H1 (cell line): Measurements from ENCODE around the gene DYRK1B. TPM values are rescaled to one million over a fixed set of nuclear protein-coding genes. Genes with fewer than 3 reads are reported as not detected.

Source experiments
- CTCF ChIA-PET: fragments of 300-600 bp; sonication (Branson Sonifier 250); formaldehyde crosslinking; loops from one replicate; lab custom pipeline; 2021; ENCODE audit not compliant: partially characterized antibody; lab: Charles Lee
- POLR2A ChIA-PET: fragments of 300-600 bp; sonication (Branson Sonifier 250); formaldehyde crosslinking; loops from one replicate; lab custom pipeline; 2021; ENCODE audit warnings: inconsistent platforms; ENCODE audit not compliant: partially characterized antibody; lab: Charles Lee
- DNase-seq, 2 experiments: peaks; one replicate each; pipeline versions ENCODE4 v3.0.0 to v3.0.0-alpha.2; 2010 to 2022; ENCODE audit warnings: low spot score in 2 of 2, low read depth in 1 of 2, mixed read lengths in 1 of 2
- FAIRE-seq: peaks from 2 replicates; lab custom pipeline; 2011; peaks lifted over from hg19 to GRCh38; lab: Jason Lieb, UNC
- H2AFZ ChIP-seq: 2 replicates; pipeline ENCODE4 v1.8.1; 2012; ENCODE audit warnings: low read length, inconsistent platforms
- H2AK5ac ChIP-seq: 2 replicates; pipeline ENCODE4 v1.6.1; 2013; ENCODE audit warnings: low read depth, low read length
- H2BK120ac ChIP-seq: replicated peaks from 2 replicates; pipeline ENCODE3; 2013; ENCODE audit warnings: low read depth, low read length, inconsistent platforms
- H2BK12ac ChIP-seq: 2 replicates; pipeline ENCODE4 v1.6.1; 2013; ENCODE audit warnings: low read depth, low read length
- H2BK15ac ChIP-seq: 2 replicates; pipeline ENCODE4 v1.6.1; 2013; ENCODE audit warnings: low read length
- H2BK20ac ChIP-seq: 2 replicates; pipeline ENCODE4 v1.6.1; 2013; ENCODE audit warnings: low read length
- H2BK5ac ChIP-seq: 2 replicates; pipeline ENCODE4 v1.6.1; 2013; ENCODE audit warnings: low read depth, low read length
- H3K14ac ChIP-seq: 2 replicates; pipeline ENCODE4 v1.6.1; 2013; ENCODE audit warnings: inconsistent platforms; ENCODE audit not compliant: insufficient read length
- H3K18ac ChIP-seq: 2 replicates; pipeline ENCODE4 v1.6.1; 2013; ENCODE audit warnings: low read length; ENCODE audit errors: extremely low read depth
- H3K23ac ChIP-seq: 2 replicates; pipeline ENCODE4 v1.6.1; 2013; ENCODE audit warnings: inconsistent platforms; ENCODE audit not compliant: insufficient read length
- H3K23me2 ChIP-seq: 2 replicates; pipeline ENCODE4 v1.6.1; 2013; ENCODE audit warnings: low read depth, low read length
- H3K27ac ChIP-seq: 2 replicates; pipeline ENCODE4 v1.6.1; 2011; ENCODE audit warnings: low read depth, low read length, inconsistent platforms
- H3K27me3 ChIP-seq, 4 experiments: replicated peaks in 1 of 4; 1 replicate in 1 of 4; 2 replicates in 3 of 4; pipeline versions ENCODE4 v1.6.1 to v1.8.1; 2011 to 2013; ENCODE audit warnings: low read length in 3 of 4, mild to moderate bottlenecking in 3 of 4, inconsistent platforms in 2 of 4, mixed read lengths in 2 of 4, moderate library complexity in 1 of 4; ENCODE audit not compliant: control insufficient read depth in 3 of 4, insufficient read depth in 3 of 4; ENCODE audit errors: extremely low read depth in 1 of 4
- H3K36me3 ChIP-seq, 4 experiments: 2 replicates each; pipeline versions ENCODE4 v1.6.1 to v1.8.1; 2011 to 2013; ENCODE audit warnings: mild to moderate bottlenecking in 4 of 4, low read length in 3 of 4, moderate library complexity in 2 of 4, control low read depth in 1 of 4, inconsistent platforms in 1 of 4; ENCODE audit not compliant: insufficient read depth in 4 of 4, control insufficient read depth in 2 of 4
- H3K4ac ChIP-seq: replicated peaks from 2 replicates; pipeline ENCODE3; 2013; ENCODE audit warnings: low read length, low read depth, mixed read lengths, inconsistent platforms; ENCODE audit not compliant: insufficient read length
- H3K4me1 ChIP-seq, 4 experiments: replicated peaks in 1 of 4; 1 replicate in 1 of 4; 2 replicates in 3 of 4; pipeline versions ENCODE4 v1.6.1 to v1.8.1; 2011 to 2013; ENCODE audit warnings: low read length in 3 of 4, inconsistent platforms in 2 of 4, mixed read lengths in 1 of 4; ENCODE audit not compliant: insufficient read depth in 4 of 4, control insufficient read depth in 3 of 4
- H3K4me2 ChIP-seq, 2 experiments: 2 replicates each; pipeline versions ENCODE4 v1.6.1 to v1.8.1; 2011 to 2013; ENCODE audit warnings: low read depth in 2 of 2, low read length in 2 of 2, control low read depth in 1 of 2, inconsistent platforms in 1 of 2, mild to moderate bottlenecking in 1 of 2; ENCODE audit not compliant: insufficient read depth in 1 of 2
- H3K4me3 ChIP-seq, 4 experiments: fragments of 200-600, 300-600 bp in 1 of 4; sonication (generic), shearing (Covaris generic), sonication (Bioruptor Twin) in 1 of 4; 2 replicates each; pipeline versions ENCODE4 v1.5.1 to v1.8.1; 2011 to 2016; ENCODE audit warnings: low read length in 4 of 4, low read depth in 3 of 4, control low read depth in 2 of 4, inconsistent platforms in 2 of 4, mild to moderate bottlenecking in 2 of 4, mixed read lengths in 1 of 4, moderate library complexity in 1 of 4; ENCODE audit not compliant: insufficient read depth in 2 of 4; ENCODE audit errors: extremely low read depth in 1 of 4
- H3K56ac ChIP-seq: replicated peaks from 2 replicates; pipeline ENCODE3; 2013; ENCODE audit warnings: low read depth, mild to moderate bottlenecking, mixed read lengths, low read length, inconsistent platforms; ENCODE audit not compliant: insufficient read length
- H3K79me1 ChIP-seq: 2 replicates; pipeline ENCODE4 v1.6.1; 2013; ENCODE audit warnings: low read depth, low read length, control low read depth
- H3K79me2 ChIP-seq, 2 experiments: 2 replicates each; pipeline versions ENCODE4 v1.6.1 to v1.8.1; 2012 to 2013; ENCODE audit warnings: low read length in 2 of 2, mild to moderate bottlenecking in 2 of 2, inconsistent platforms in 1 of 2; ENCODE audit not compliant: insufficient read depth in 2 of 2, control insufficient read depth in 1 of 2
- H3K9ac ChIP-seq, 4 experiments: replicated peaks in 1 of 4; 1 replicate in 1 of 4; 2 replicates in 3 of 4; pipeline versions ENCODE4 v1.6.1 to v1.8.1; 2011 to 2013; ENCODE audit warnings: low read depth in 3 of 4, low read length in 3 of 4, control low read depth in 2 of 4, mild to moderate bottlenecking in 2 of 4, moderate library complexity in 2 of 4, inconsistent platforms in 1 of 4; ENCODE audit errors: extremely low read depth in 1 of 4
- H3K9me3 ChIP-seq, 2 experiments: 2 replicates each; pipeline versions ENCODE4 v1.6.1 to v1.8.1; 2012 to 2013; ENCODE audit warnings: mild to moderate bottlenecking in 2 of 2, moderate library complexity in 2 of 2, control low read depth in 1 of 2, inconsistent platforms in 1 of 2, low read depth in 1 of 2, low read length in 1 of 2, mixed read lengths in 1 of 2; ENCODE audit not compliant: insufficient read depth in 2 of 2
- H4K20me1 ChIP-seq, 2 experiments: replicated peaks in 1 of 2; 2 replicates each; pipeline versions ENCODE3 to v1.8.1; 2011 to 2013; ENCODE audit warnings: inconsistent platforms in 2 of 2, low read length in 2 of 2, mild to moderate bottlenecking in 1 of 2; ENCODE audit not compliant: insufficient read depth in 2 of 2, control insufficient read depth in 1 of 2
- H4K5ac ChIP-seq: 2 replicates; pipeline ENCODE4 v1.6.1; 2013; ENCODE audit warnings: low read length, low read depth, mixed read lengths, inconsistent platforms; ENCODE audit not compliant: insufficient read length
- H4K8ac ChIP-seq: 2 replicates; pipeline ENCODE4 v1.8.0; 2013; ENCODE audit warnings: mild to moderate bottlenecking, moderate library complexity, low read length, inconsistent platforms; ENCODE audit not compliant: insufficient read depth; ENCODE audit errors: extremely low read depth
- H4K91ac ChIP-seq: replicated peaks from 2 replicates; pipeline ENCODE3; 2013; ENCODE audit warnings: low read length, mixed read lengths, inconsistent platforms; ENCODE audit not compliant: insufficient read length
- CBX8 ChIP-seq: fragments of 300-800, 300-1000 bp; sonication (generic); IDR thresholded peaks from 2 replicates; pipeline ENCODE4 v1.7.1; 2016; ENCODE audit warnings: low read depth, low read length, borderline replicate concordance
- JUND ChIP-seq: IDR thresholded peaks from 2 replicates; pipeline ENCODE4 v1.6.1; 2011; ENCODE audit warnings: mild to moderate bottlenecking, improper control_type of control experiment, low read length
- RFX5 ChIP-seq: IDR thresholded peaks from 2 replicates; pipeline ENCODE4 v1.6.1; 2011; ENCODE audit warnings: low read depth, low read length, improper control_type of control experiment, borderline replicate concordance
- SUZ12 ChIP-seq: fragments of 200-600 bp; sonication (generic); IDR thresholded peaks from 2 replicates; pipeline ENCODE4 v1.6.1; 2012; ENCODE audit warnings: mild to moderate bottlenecking, inconsistent platforms, low read length, moderate library complexity, mixed read lengths
- TCF12 ChIP-seq: IDR thresholded peaks from 2 replicates; pipeline ENCODE4 v1.6.1; 2011; ENCODE audit warnings: low read depth, mild to moderate bottlenecking, low read length
- WGBS, 2 experiments: shearing (Covaris generic) in 1 of 2; methylation state at CpG; one replicate each; pipeline versions ENCODE4 v1.1.6 to v1.1.7; 2013 to 2015; ENCODE audit warnings: low lambda C conversion rate in 2 of 2, mixed read lengths in 2 of 2, inconsistent platforms in 1 of 2, low coverage in 1 of 2, missing lambda C conversion rate in 1 of 2; ENCODE audit not compliant: insufficient replicate concordance in 2 of 2, insufficient coverage in 1 of 2, insufficient read length in 1 of 2; ENCODE audit errors: extremely low coverage in 1 of 2, missing lambda C conversion rate in 1 of 2; 5-methylcytosine and 5-hydroxymethylcytosine counted together
- polyA plus RNA-seq, 7 experiments: library from polyadenylated mRNA; depleted of rRNA in 3 of 7; stranded (reverse) in 5 of 7; unstranded in 2 of 7; fragments of >200 nt in 5 of 7; fragments of 200-250 nt in 2 of 7; gene quantifications; 1 replicate in 5 of 7; 2 replicates in 1 of 7; 4 replicates in 1 of 7; pipeline versions ENCODE4 v1.2.1 to v1.2.3, GENCODE V29; 2011 to 2013; ENCODE audit warnings: missing spikeins in 2 of 7, mixed read lengths in 2 of 7
- total RNA-seq: library from RNA; stranded (reverse); fragmentation: NEBNext Ultra II Directional; extraction: Animal tissue kit (Norgen Biotek cat#: 25700); gene quantifications from 2 replicates; pipeline ENCODE4 v1.2.1, GENCODE V29; 2021

DYRK1B gene
- total and polyA plus RNA-seq, 2 of the 8 experiments (the other 6 are each of a cell fraction or from before 2014, with no cell fraction given) = 6.9 to 14.8 TPM

DNA sequence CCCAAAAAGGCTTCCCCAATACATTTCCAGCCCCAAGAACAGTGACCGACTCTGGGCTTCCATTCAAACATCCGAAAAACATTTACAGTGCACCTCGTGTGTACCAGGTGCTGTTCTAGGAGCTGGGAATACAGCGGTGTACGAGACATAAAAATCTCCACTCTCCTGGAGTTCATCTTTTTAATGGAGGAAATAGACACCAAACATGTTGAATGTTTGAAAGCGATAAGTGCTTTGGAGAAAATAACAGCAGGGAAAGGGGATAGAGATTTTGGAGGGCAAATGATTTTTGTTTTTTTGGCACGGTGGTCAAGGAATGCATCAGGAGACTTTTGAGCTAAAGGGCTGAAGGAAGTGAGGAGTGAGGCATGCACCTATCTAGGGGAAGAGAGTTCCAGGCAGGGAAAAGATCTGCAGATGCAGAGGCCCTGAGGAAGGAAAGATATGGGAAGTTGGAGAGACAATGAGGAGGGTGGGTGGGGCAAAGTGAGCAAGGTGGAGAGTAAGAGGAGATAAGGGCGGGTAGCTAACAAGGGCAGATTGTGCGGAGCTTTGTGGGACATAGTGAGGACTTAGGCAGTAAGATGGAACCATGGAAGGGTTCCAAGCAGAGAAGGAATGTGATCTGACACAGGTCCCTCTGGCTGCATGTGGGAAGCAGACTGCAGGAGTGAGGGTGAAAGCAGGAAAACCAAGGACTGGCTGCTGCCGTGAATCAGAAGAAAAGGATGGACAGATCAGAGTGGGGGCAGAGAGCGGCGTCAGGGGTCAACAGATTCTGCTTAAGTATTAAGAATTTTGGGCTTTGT is 12.9 kb upstream of the DYRK1B start:
- 69% methylated on average over 12 of the region's 12 CpGs; no CpG with 5 or more reads in 1 of the 2 experiments for WGBS, 2 experiments
- Histone ChIP-seq H3K9me3 (no peaks in the 10 kb centered on the region), H3K14ac (no peak overlapping the region), H3K27ac (peak overlapping the region; percentile 56; the same call in 1 of the 2 replicates), H4K5ac (peak overlapping the region; percentile 49), H3K27me3 (no peaks in the 10 kb centered on the region), H3K79me2 (peaks cover 34 to 42% of the 10 kb centered on the region in 2 experiments), H3K36me3 (no peaks in the 10 kb centered on the region), H3K4me2 (peak overlapping the region; percentile 71 to 96), H3K9ac (peak overlapping the region in 2 of 4 experiments; percentile 7 to 31; a peak in 3 of 7 replicates)
- no peak for DNase-seq
- TF ChIP-seq RFX5 = no peak
- no peak for TF ChIP-seq CBX8
- no peak for TF ChIP-seq TCF12
- TF ChIP-seq JUND = no peak
- TF ChIP-seq SUZ12 = no peak
- TF ChIP-seq, all 59 proteins: peak for 0
- Histone ChIP-seq H3K18ac (peak overlapping the region; percentile 43), H3K79me1 (peaks cover 3% of the 10 kb centered on the region), H3K4ac (no peak overlapping the region), H3K23me2 (peaks cover 12% of the 10 kb centered on the region), H3K4me1 (peaks cover 7 to 28% (median 18%) of the 10 kb centered on the region in 4 experiments), H3K4me3 (peak overlapping the region; percentile 91 to 99 (median 96)), H2BK120ac (no peak overlapping the region), H4K20me1 (peaks cover 12 to 13% of the 10 kb centered on the region in 2 experiments), H2BK5ac (peak overlapping the region; percentile 68; the same call in 1 of the 2 replicates), H2AK5ac (no peak overlapping the region), H2AFZ (peak overlapping the region; percentile 97; the same call in 1 of the 2 replicates), H2BK15ac (peak overlapping the region; percentile 93; the same call in 1 of the 2 replicates), H4K8ac (peak overlapping the region; percentile 82; the same call in 1 of the 2 replicates), H2BK12ac (no peak overlapping the region), H4K91ac (no peak overlapping the region), H2BK20ac (no peak overlapping the region), H3K23ac (no peak overlapping the region), H3K56ac (no peak overlapping the region)
- POLR2A ChIA-PET = interaction anchor here (0.8 to 1.3 kb wide), 7 partner anchors 9 to 209 kb away, joined by 3 to 4 read pairs (median 3); partner anchors contain the start of genes DYRK1B and ZNF780B
- FAIRE-seq = no peak
- CTCF ChIA-PET = no interaction called here
